ENCODE measurements around the gene ADAMTS2.

GRCh38 chr5:179296150-179296821, 49.0 kb downstream of the ADAMTS2 start:
- no peak for TF ChIP-seq JUND (IDR thresholded peaks at IDR 0.05)
- no peak for TF ChIP-seq CTCF (IDR thresholded peaks at IDR 0.05 in 2 of 3, conservative IDR thresholded peaks at IDR 0.05 in 1 of 3; ENCODE audit: borderline replicate concordance in 1 of 3, insufficient read depth in 1 of 3, low read depth in 2 of 3, low read length in 2 of 3)
- TF ChIP-seq POLR2A (IDR thresholded peaks at IDR 0.05; ENCODE audit: borderline replicate concordance, extremely low read depth, insufficient read depth, insufficient read length) = no peak
- TF ChIP-seq SIN3A (IDR thresholded peaks at IDR 0.05; ENCODE audit: low read depth) = no peak
- no peak for TF ChIP-seq EZH2phosphoT487 (IDR thresholded peaks at IDR 0.05; ENCODE audit: borderline replicate concordance)

Data from HCT116 (cell line).